DMS114 treated with DMSO at 0.1 percent for 48 hours (cell line): ENCODE measurements around the gene SHMT2.

Experiments used
- DNase-seq: peaks from one replicate; lab custom pipeline; 2025; ENCODE audit not compliant: unreplicated experiment; lab: John Stamatoyannopoulos, UW

Gene SHMT2

DNA sequence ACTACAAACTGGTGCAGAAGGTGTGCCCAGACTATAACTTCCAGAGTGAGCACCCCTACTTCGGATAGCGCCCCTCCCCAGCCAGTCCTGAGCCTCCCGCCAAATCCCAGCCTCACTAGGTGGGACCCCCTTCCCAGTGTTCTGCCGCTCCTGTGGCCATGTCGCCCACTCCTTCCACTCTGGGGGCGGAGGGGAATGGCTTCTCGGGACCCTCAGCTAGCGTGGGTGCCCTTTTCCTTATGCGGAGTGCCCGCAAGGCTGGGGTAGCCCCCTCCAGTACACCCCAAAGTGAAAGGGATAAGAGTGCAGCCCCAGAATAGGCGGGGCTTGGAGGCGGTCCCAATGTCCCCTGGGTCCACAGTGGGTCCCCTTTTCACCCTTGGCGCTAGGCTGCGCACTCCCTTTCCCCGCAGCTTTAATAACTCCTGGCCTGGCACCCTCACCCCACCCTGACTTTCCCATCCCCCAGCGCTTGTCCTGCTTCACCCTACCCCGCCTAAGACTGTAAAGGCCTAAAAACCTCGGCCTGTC is 3.8 kb upstream of the SHMT2 start:
- DNase-seq: no peak

DNA sequence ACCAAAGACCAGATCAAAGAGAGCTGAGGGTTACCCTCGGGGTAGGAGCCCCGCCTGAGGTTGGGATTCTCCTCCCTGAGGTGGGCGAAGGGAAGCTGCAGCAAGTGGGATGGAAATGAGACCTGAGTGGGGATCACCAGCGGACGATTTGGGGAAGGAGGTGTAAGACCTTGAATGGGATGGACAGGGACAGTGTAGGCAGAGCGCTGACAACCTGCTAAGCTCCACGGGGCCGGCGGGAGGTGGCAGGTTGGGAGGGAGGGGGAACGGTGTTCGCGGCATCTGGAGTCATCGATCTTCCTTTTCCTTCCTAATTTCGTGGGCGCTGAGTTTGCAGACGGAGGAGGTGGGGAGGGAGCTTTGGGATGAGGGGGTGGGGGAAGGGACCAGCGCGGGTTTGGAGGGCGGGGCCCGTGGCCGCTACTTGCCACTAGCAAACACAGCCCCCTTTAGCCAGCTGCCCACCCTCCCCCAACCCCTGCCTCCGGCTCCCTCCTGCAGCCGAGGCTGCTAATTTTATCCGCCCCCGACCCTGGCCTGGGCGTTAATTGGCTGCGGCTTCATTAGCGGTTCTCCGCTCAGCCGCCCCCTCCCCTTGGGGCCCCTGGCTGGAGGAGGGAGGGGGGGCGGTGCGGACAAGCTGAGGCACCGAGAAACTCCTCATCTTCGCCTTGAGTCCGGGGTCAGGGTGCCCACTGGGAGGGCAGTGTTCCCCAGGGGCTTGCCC is 2.8 kb upstream of the SHMT2 start:
- no peak for DNase-seq

DNA sequence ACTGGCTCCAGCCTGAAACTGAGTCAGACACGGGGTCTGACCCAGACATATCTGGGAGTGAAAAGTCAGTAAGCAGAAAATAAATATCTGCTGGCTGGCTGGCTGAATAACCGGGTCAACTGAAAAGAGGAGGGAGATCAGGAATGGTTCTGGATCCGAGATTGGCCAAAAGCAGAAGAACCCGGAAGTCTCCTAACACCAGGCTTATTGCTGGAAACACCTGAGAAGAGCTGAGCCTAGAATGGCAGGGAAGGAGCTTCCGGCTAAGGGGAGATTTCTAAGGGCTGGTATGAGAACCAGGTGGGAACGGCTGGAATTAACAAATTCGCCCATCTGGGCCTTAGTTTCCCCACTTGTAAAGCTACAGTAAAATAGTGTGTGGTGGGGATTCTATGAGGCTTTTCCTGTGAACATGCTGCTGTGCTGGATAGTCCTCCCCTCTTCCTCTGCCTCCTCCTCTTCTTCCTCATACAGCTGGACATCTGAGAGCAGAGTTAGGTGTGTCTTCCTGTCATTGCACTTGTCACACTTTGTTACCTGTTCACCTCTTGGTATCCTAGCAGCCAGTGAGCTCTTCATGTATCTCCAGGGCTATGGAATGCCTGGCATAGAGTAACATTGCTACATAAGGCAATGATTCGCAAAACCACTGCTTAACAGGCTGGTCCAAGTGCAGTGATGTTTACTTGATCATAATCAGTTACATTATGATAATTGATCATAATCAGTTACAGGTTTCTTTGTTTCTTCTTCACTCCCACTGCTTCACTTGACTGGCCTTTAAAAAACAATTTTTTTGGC is 2.0 kb upstream of the SHMT2 start:
- DNase-seq: no peak

DNA sequence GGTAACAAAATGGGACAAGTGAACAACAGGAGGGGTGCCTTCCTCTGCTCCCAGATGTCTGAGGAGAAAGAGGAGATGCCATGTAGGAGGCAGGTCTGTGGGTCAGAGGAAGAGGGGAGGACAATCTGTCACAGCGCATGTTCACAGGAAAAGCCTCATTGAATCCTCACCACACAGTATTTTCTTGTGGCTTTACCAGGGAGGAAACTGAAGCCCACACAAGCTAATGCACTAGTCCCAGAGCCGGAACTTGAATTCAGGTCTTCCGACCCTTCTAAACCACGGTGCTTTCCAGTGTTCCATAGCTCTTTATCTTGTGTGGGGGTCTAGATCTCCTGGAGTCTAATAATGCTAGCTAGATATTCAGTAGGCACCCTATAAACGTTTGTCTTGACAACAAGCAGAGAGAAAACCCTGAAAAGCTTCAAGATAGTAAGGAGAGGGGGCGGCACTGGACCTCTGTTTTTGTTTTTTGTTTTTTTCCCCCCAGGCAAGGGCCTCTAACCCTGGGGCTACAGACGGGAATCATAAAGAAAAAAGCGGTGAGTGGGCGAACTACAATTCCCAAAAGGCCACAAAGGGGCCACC is 371 bp upstream of the SHMT2 start:
- no peak for DNase-seq

DNA sequence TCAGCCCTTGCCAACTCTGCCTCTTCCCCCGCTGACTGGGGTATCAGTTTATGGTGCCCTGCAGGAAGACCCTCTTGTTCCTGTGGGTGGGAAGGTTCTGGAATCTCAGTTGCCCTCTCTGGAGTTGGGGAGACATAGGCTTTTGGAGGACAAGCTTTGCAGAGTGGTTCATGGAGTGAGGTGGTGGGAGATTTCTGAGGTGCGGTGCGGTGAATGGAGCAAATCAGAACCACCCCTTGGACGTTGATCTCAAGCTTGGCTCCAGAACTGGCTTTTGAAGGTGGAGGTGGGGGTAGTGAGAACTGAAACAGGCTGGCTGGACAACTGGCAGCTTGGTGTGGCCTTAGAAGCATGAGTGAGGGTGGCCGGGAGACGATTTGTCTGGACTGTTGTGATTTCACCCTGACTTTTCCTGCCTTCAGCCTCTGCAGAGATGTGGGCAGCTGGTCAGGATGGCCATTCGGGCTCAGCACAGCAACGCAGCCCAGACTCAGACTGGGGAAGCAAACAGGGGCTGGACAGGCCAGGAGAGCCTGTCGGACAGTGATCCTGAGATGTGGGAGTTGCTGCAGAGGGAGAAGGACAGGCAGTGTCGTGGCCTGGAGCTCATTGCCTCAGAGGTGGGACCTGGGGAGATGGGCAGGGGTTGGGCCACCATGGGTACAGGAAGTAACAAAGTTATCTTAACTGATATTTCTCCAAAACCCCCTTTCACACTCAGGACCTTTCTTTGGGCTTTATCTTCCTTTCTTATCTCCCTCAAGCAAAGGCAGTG is 1.1 kb downstream of the SHMT2 start:
- no peak for DNase-seq

DNA sequence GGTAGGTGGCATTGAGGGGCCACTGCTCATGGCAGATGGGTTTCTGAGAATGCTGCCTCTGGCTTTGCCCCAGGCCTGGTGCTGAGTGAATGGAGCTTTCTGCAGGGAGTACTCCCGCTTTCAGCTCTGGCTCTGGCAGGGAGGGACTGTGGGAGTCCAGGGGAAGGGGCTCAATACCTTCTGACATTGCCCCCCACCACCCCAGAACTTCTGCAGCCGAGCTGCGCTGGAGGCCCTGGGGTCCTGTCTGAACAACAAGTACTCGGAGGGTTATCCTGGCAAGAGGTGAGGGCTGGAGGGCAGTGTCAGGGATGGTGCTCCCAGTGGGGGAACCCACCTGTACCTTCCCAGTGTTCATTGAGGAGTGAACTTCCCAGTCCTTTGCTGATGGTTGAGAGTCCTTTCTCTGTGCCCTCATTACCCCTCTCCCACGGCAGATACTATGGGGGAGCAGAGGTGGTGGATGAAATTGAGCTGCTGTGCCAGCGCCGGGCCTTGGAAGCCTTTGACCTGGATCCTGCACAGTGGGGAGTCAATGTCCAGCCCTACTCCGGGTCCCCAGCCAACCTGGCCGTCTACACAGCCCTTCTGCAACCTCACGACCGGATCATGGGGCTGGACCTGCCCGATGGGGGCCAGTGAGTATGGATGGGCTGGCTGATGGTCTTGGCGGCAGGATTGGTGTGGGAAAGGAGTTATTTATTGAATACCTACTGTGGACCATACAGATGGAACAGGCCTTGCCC is 1.9 kb downstream of the SHMT2 start:
- no peak for DNase-seq

DNA sequence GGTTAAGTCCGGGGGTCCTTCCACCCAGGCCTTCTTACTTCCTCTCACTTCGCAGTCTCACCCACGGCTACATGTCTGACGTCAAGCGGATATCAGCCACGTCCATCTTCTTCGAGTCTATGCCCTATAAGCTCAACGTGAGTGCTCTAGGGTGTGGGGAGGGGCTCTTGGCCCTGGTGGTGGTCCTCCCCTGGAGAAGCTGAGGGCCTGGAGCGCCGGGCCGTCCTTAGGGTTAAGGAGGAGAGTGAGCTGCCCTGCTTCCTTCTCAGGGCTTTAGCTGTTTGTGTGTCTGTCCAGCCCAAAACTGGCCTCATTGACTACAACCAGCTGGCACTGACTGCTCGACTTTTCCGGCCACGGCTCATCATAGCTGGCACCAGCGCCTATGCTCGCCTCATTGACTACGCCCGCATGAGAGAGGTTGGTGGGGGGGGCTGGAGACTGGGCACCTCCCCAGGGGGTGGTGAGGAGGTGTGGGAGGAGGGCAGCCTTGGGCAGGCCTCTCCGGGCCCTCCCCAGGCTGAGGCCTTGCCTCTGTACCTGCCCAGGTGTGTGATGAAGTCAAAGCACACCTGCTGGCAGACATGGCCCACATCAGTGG is 2.7 kb downstream of the SHMT2 start:
- DNase-seq: no peak

DNA sequence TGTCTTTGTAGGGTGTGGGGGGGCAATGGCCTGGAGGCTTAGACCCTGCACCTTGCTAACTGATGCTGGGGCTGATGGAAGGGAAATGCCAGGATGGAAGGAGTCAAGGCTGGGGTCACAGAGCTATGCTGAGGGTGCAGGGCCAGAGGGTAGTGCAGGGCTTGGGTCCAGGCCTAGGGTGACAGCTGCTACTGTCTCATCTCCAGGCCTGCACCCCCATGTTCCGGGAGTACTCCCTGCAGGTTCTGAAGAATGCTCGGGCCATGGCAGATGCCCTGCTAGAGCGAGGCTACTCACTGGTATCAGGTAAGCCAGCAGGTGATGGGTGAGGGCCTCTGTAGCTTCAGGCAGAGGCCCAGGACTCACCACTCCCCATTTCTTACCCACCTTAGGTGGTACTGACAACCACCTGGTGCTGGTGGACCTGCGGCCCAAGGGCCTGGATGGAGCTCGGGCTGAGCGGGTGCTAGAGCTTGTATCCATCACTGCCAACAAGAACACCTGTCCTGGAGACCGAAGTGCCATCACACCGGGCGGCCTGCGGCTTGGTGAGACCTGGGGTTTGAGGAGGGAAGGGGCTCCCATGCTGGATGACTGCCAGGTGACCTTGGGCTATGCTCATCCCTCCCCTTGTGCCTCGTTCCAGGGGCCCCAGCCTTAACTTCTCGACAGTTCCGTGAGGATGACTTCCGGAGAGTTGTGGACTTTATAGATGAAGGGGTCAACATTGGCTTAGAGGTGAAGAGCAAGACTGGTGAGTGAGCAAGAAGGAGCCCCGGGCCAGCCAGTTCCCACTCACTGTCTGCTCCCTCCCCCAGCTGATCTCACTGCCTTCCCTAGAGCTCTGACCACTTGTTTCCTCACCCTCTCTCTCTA is 4.1 kb downstream of the SHMT2 start:
- no peak for DNase-seq

DNA sequence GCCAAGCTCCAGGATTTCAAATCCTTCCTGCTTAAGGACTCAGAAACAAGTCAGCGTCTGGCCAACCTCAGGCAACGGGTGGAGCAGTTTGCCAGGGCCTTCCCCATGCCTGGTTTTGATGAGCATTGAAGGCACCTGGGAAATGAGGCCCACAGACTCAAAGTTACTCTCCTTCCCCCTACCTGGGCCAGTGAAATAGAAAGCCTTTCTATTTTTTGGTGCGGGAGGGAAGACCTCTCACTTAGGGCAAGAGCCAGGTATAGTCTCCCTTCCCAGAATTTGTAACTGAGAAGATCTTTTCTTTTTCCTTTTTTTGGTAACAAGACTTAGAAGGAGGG is 4.7 kb downstream of the SHMT2 start:
- DNase-seq: no peak

DNA sequence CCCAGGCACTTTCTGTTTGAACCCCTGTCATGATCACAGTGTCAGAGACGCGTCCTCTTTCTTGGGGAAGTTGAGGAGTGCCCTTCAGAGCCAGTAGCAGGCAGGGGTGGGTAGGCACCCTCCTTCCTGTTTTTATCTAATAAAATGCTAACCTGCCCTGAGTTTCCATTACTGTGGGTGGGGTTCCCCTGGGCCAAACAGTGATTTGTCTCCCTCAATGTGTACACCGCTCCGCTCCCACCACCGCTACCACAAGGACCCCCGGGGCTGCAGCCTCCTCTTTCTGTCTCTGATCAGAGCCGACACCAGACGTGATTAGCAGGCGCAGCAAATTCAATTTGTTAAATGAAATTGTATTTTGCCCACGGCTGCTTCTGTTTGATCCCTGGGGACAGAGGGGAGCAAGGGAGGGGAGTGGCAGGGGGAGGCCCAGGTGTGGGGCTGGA is 5.1 kb downstream of the SHMT2 start:
- no peak for DNase-seq

DNA sequence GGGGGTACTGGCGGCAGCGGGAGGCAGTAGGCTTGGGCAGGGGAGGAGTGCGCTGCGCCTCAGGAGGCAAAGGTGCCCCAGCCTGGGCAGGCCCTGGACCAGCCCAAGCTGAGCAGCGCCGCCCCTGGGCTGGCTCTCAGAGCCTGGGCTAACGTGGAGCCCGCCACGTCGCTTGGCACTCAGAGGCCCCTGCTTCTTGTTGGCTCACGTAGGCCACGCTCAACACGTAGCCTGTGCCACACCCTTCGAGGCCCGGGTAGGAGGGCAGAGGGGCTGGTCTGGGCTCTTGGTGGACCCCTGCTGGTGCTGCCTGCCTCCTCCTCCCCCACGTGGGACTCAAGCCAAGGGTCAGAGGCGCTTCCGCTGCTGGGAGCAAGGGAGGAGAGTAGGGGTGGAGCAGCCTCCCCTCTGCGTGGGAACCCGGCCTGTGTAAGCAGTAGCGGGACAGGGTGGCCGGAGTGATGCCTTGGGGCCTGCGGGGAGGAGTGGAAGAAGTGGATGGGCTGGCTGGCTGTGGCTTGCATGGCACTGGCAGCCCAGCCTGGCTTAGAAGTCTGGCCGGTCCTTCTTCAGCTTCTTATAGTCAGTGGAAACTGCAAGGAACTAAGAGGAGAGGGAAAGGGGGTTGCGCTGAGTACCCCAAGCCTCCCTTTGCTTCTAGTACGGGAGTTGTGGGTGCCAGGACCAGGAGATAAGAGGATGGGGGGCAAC is 5.7 kb downstream of the SHMT2 start:
- DNase-seq: no peak

DNA sequence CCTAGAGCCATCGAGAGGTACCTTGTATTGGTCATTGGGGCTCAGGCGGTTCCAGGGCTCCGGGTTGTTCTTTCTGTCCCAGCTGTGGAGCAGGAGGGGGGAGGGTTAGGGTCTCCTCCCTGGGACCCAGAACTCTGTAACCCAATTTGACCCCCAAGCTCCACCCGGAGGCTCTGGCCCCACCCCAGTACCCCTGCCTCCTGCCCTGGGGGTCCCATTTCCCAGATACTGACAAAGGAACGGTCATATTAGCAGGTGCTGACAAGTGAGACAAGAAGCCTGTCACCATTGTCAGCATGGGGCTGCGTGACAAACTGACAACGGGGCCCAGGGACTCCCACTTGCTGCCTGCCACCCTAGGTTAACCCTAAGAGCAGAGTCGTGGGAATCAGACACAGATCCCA is 6.2 kb downstream of the SHMT2 start:
- DNase-seq: no peak

DNA sequence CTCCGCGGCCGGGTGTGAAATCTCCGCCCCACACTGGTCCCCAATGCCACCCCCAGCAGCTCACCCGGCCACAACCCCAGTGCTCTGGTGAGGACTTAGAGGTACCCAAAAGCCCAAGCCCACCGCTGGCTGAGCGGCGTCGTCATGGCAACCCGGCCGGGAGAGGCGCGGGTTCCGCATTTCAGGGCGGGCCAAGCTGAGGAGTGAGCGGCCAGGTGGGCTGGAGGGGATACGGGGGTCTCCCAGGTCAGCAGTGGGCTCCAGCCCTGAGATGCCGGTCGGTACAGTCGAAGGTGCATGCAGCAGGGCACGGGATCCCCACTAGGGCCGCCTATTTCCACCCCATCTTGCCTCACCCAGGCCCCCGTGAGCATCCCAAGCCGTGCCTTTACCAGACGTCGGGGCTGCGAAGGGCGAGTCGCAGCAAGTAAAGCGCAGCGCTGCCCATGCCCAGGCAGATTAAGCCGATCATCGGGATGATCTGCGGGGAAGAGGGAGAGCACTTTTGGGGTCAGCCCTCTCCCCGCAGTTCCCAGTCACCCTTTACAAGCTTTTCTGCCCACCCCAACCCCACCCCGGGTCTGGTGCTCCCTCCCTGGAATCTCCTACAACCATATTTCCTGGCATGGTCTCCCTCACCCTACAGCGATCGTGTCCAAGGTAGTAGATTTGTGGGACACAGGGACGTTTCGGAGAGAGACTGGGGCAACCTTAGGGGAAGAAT is 6.9 kb downstream of the SHMT2 start:
- DNase-seq: no peak

DNA sequence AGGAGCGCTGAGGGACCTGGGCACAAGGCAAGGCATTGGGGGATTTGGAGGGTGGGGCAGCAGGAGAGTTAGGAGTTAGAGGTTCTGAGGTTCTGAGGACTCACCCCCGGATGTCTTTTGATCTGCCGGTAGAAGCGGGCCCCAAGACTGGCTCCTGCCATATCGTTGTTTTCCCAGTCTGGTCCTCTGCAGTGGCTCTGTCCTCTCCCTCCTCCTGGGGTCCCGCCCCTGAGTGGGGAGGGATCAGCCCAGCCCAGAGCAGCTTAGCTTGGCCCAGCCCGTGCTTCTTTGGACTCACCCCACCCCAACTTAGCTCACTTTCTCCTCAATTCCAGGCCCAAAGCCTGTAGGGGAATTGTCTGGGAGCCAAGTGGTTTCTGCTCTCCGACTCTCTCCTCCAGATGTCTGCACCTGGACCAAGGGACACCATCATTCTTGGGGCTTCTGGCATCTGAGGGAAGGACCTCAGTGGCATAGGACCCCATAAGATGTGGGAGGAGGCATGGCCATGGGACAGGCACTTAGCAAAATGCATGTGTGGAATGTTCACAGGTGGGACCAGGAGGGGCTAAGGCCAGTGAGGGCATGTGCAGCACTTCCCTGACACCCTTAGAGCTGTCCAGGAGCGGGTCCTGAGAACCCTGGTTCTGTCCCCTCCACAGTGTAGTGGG is 7.5 kb downstream of the SHMT2 start:
- no peak for DNase-seq

DNA sequence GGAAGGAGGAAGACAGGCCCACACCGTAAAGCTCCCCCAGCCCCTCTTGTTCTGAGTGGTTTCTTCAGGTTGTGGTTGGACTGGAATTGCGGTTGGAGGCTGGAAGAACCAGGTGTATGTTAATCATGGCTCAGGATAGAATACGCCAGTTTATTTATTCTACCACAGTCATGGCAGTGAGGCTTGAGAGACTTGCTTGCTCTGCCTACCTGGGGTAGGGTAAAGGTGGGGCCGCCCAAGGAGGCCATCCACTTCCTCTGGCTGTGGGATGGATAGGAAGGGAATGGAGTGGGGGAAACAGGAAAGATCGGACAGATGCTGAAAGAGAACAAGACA is 8.1 kb downstream of the SHMT2 start:
- DNase-seq: no peak

DNA sequence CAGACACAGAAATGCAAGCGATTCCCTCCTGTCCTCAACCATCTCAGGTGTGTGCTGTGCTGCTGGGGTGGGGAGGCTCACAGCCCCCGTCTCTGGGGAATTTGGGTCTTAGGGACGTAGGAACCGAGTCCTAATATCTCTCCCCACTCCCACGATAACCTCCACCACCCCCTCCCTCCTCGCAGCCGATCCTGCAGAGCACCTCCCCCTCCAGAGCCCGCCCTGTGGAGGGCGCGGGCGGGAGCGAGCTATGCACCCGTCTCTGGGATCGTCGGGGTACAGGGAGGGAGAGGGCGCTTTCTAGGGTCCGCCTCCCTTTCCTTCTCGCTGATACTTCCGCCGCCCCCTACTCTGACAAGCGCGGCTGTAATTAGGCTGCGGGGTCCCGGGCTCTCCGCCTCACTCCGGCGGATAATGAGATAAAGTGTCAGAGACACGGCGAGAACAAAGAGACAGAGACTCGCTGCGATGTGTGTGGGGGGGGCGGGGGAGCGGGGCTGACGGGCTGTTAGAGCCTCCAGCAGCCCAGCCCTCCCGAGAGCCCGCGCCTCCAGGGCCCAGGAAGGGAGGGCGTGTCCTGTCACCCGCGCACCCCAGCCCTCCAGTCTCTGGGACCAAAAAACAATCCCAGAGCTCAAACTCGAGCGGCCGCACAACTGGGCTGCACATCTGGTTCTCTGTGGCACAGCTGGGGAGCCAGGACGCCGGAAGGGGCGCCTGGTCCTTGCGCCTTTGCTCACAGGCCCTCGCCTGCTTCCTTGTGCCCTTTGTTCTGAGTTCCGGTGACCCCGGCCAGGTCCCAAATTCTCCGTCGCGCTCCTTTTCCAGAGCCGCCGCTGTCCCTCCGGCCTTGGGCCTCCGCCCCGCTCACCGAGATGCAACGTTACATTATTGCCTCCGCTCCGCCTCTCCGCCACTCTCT is 8.7 kb downstream of the SHMT2 start:
- no peak for DNase-seq
